AG04449 (cell line): ENCODE data around the gene MAP3K4.
A peak's percentile ranks its signal among the peaks of the same experiment; 100 is the strongest.

Experiments used
- CTCF ChIA-PET: fragments of 350-600 bp; formaldehyde crosslinking; extraction: SDS; loops from one replicate; lab custom pipeline; 2021; ENCODE audit warnings: antibody characterized with exemption; lab: Yijun Ruan, JAX
- POLR2A ChIA-PET: fragments of 400-600, 350-600 bp; formaldehyde crosslinking; extraction: SDS; loops from one replicate; lab custom pipeline; 2020; ENCODE audit warnings: antibody characterized with exemption, inconsistent platforms; lab: Yijun Ruan, JAX
- DNase-seq: peaks from one replicate; pipeline ENCODE4 v3.0.0-alpha.2; 2010; ENCODE audit warnings: low read depth, low spot score
- H3K4me3 ChIP-seq: 2 replicates; pipeline ENCODE4 v1.5.1; 2011; ENCODE audit warnings: low read depth, mild to moderate bottlenecking, control low read depth, low read length
- TF ChIP-seq, protein P1 (sequence below): IDR thresholded peaks from one replicate; pipeline ENCODE4 v1.5.1; 2011; ENCODE audit warnings: mild to moderate bottlenecking, moderate library complexity, low read length, control low read depth, inconsistent platforms; ENCODE audit not compliant: insufficient read depth; ENCODE audit errors: missing control alignments

Gene MAP3K4

GRCh38 chr6:161023316-161023715, 31.7 kb downstream of the MAP3K4 start:
- ChIA-PET POLR2A (no interaction called here), CTCF (interaction anchor here (1.1 to 1.8 kb wide), 2 partner anchors 27 to 92 kb away, joined by 3 to 4 read pairs; no protein-coding TSS in a partner anchor)
- DNase-seq = no peak
- H3K4me3 ChIP-seq = no peak overlapping the region
- TF ChIP-seq, protein P1, sequence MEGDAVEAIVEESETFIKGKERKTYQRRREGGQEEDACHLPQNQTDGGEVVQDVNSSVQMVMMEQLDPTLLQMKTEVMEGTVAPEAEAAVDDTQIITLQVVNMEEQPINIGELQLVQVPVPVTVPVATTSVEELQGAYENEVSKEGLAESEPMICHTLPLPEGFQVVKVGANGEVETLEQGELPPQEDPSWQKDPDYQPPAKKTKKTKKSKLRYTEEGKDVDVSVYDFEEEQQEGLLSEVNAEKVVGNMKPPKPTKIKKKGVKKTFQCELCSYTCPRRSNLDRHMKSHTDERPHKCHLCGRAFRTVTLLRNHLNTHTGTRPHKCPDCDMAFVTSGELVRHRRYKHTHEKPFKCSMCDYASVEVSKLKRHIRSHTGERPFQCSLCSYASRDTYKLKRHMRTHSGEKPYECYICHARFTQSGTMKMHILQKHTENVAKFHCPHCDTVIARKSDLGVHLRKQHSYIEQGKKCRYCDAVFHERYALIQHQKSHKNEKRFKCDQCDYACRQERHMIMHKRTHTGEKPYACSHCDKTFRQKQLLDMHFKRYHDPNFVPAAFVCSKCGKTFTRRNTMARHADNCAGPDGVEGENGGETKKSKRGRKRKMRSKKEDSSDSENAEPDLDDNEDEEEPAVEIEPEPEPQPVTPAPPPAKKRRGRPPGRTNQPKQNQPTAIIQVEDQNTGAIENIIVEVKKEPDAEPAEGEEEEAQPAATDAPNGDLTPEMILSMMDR = no peak

DNA sequence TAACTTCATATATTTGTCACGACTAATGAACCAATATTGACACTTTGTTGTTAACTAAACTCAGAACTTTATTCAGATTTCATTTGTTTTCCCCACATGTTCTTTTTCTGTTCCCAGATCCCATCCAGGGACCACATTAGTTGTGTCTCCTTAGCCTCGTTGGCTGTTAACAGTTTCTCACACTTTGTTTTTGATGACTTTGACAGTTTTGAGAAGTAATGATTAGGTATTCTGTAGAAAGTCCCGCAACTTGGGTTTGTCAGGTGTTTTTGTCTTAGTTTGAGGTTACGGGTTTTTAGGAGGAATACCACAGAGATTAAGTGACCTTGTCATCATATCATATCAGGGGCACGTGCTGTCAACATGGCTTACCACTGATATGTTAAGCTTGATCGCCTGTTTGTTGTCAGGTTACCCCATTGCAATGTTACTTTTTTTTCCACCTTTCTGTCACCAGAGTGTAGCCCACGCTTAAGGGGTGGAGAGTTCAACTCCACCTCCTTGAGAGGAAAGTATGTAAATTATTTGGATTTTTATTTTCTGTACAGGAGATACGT, 32.9 kb downstream of the MAP3K4 start:
- CTCF ChIA-PET = interaction anchor here (1.3 kb wide), 1 partner anchor 11 kb away, joined by 4 read pairs; no protein-coding TSS in a partner anchor
- TF ChIP-seq, protein P1 = no peak
- POLR2A ChIA-PET = no interaction called here
- H3K4me3 ChIP-seq = no peak overlapping the region
- no peak for DNase-seq

DNA sequence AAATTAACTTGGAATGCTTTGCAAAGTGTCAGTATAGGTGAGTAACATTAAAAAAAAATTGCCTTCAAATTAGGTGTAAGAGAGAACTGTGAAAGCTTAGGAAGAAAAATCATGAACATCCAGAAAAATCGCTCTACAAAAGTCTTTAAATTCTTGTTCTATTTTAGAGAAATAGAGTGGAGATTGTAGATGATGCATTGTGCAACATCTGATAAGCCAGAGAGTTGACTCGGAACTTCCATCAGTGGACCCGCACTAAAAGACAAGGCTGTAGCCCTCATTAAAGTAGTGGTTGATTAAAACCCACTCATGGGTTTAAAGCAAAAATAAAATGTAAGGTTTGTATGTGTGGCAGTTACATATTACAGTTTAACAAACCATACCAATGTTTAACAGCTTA, 35.8 kb downstream of the MAP3K4 start:
- TF ChIP-seq, protein P1 = no peak
- ChIA-PET POLR2A (no interaction called here), CTCF (interaction anchor here (1.0 to 3.6 kb wide), 4 partner anchors 9 to 345 kb away, joined by 3 to 22 read pairs (median 6); no protein-coding TSS in a partner anchor)
- no peak overlapping the region for H3K4me3 ChIP-seq
- DNase-seq = no peak

DNA sequence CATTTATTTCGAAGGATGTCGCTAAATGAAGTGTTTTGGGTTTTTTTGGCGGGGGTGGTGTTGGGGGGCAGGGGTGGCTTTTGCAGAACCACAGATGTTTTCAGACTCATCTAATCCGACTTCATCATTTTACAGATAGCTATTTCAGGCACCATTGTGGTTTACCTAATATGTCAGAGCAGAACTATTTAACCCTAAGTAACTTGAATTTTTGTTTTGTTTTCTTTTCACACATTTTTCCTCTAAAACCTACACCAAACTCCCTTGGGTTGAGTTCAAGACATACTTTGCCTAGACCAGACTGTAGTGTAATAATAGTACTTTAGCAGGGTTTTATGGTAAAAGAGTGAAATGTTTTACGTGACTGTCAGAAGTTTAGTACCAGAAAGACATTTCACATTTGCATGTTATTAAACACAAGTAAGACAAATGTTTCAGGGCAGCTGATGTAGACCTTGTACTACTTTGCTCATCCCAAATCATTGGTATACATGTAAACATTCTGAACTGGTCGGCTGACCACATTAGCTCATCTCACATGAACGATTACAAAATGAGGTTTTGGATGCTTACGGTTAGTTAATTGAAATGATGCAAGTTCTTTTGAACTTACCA, 37.7 kb downstream of the MAP3K4 start:
- ChIA-PET POLR2A (interaction anchor here (0.8 to 1.6 kb wide), 4 partner anchors 9 to 55 kb away, joined by 3 to 8 read pairs (median 4); no protein-coding TSS in a partner anchor), CTCF (interaction anchor here (0.7 to 3.6 kb wide), 6 partner anchors 13 to 343 kb away, joined by 3 to 22 read pairs (median 4); no protein-coding TSS in a partner anchor)
- H3K4me3 ChIP-seq = no peak overlapping the region
- DNase-seq = peak; percentile 95
- TF ChIP-seq, protein P1 = no peak

DNA sequence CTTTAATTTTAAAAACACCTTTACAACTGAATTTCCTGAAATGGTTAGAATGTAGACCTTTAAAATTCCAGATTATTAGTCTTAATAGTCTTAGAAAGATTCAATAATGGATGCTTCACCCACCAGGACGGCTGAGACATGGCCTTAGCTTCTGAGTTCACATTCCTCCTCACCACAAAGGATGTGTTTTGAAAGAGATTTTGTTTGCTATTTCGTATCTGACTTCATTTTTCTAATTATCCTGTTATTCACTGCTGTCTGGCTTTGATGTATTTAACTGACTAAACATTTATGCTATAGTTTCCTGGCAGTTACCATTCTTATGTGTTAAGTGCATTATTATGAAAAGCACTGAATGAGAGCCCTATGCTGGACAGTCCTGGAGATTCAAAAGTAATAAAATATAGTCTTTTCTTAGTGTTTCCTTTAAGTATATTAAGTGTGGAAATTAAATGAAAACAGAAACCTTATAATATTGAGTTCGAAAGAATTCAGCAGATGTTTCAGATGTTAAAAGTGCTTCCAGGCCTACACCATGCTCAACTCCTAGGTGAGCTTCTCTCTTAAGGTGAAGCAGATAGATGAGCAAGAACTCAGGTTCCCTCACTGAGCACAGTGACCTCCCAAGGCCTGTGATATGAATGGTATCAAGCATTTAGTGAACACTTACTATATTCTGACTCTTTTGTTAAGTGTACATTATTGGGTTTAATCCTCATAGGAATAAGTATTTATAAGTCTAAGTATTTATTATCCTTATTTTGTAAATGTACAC, 40.3 kb downstream of the MAP3K4 start:
- POLR2A ChIA-PET = no interaction called here
- CTCF ChIA-PET = interaction anchor here (1.1 to 1.4 kb wide), 4 partner anchors 39 to 339 kb away, joined by 3 to 5 read pairs (median 3); no protein-coding TSS in a partner anchor
- H3K4me3 ChIP-seq = no peak overlapping the region

More for the DNA sequence above, 40.3 kb downstream of the MAP3K4 start:
- TF ChIP-seq, protein P1 = no peak
- peak; percentile 31 for DNase-seq
